Activated CD4-positive, alpha-beta T cell treated with anti-CD3 and anti-CD28 coated beads, Interleukin-2, Interleukin-4, amounts not matched to agents 100 ng/mL and 50 ng/mL, durations not matched to agents 16 hours and 8 hours (primary cell): ENCODE measurements around the gene HPS5.

Experiments
- DNase-seq: peaks from one replicate; pipeline ENCODE4 v3.0.0-alpha.2; 2020; ENCODE audit warnings: low spot score

HPS5 gene

DNA sequence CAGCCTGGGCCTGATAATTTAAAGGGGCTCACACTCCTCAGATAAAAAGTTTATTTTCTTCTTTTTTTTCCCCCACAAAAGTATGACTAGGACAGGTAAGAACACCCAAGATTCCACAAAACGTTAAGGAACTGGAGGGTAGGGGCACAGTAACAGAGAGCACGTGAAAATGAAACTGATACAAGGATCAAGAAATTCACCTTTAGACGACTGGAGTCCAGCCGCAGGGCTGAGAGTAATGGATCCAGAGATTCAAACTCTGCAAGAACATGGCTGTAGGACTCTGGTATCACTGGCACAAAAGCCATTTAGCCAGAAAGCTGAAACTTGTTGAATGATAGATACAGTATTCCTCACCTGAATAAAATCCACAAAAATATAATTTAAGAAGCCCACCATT, 4.4 kb downstream of the HPS5 start:
- no peak for DNase-seq

DNA sequence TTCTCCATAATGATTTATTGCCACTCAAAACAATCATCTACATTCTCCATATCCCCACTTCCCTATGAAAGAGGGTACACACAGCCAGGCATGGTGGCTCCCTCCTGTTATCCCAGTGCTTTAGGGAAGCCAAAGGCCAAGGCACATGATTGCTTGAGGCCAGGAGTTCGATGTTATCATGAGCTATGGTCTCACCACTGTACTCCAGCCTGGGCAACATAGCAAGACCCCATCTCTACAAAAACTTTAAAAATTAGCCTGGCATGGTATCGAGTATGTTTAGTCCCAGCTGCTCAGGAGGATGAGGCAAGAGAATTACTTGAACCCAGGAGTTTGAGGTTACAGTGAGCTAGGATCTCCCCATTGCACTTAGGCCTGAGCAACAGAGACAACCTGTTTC, 6.0 kb downstream of the HPS5 start:
- no peak for DNase-seq

- DNase-seq: no peak
Observed at GRCh38 chr11:18314784-18315523, 7.0 kb downstream of the HPS5 start.

- DNase-seq: no peak
Observed at GRCh38 chr11:18313965-18314763, 7.8 kb downstream of the HPS5 start.

- DNase-seq: no peak
Observed at GRCh38 chr11:18312663-18313420, 9.1 kb downstream of the HPS5 start.

DNA sequence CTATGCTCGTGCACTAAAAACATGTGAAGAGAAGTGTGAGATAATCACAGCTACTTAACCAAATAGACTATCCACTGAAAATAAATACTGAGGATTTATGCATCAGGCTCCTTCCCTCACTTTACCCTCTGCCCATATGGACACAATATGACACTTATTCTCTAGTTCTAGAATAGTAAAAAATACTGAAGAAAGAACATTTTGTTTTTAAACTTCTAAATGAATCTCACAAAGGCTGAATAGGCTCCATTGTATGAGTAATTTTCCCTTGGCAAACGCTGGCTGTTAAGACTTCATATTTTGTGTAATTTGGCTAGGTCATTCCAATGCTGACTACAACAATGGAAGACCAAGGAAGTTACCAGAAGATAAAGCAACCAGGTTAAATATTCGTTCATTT, 9.9 kb downstream of the HPS5 start:
- DNase-seq: no peak

DNA sequence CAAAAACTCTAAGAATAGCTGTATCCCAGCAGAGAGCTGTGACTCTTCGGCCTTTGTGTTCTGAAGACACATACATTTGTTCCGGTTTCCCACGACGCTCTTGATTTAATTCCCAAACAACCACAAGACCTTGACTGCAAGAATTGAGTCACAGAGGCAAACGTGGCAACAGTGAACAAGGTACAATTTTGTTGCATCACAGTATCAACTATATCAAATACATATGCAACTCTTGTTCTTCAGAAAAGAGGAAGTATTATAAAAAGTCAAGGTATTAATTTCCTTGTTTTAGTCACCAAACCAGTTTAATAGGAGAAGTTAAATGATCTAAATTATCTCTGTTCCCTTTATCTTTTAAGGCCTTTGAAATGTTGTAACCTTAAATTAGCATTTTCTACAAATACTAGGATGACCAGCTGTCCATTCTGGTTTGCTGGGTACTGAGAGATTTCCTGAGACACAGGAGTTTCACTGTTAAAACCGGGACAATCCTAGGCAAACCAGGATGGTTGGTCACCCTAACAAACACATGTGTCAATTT, 11.1 kb downstream of the HPS5 start:
- DNase-seq: no peak

DNA sequence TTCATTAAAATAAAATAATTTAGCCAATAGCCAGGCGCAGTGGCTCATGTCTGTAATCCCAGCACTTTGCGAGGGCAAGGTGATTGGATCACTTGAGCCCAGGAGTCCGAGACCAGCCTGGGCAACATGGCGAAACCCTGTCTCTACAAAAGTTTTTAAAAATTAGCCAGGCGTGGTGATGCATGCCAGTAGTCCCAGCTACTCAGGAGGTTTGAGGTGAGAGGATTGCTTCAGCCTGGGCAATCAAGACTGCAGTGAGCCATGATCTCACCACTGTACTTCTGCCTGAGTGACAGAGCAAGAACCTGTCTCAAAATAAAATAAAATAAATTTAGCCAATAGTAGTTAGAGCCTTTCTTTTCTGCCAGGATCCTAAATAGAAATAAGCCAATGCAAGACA, 12.2 kb downstream of the HPS5 start:
- DNase-seq: no peak

DNA sequence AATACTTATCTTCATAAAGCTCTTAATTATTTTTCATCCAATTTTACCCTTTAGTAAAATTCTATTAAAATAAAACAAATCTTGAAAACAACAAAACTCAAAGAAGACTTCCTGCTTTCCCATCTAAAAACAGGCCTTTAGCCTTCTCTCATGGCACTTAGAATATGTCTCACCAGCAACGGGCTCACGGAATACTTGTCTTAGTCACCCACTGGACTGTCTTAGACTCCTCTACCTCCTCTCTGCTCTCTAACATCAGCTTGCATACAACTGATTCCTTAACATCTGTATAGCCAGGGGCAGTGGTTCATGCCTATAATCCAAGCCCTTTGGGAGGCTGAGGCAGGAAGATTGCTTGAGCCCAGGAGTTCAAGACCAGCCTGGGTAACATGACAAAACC, 13.7 kb downstream of the HPS5 start:
- no peak for DNase-seq

DNA sequence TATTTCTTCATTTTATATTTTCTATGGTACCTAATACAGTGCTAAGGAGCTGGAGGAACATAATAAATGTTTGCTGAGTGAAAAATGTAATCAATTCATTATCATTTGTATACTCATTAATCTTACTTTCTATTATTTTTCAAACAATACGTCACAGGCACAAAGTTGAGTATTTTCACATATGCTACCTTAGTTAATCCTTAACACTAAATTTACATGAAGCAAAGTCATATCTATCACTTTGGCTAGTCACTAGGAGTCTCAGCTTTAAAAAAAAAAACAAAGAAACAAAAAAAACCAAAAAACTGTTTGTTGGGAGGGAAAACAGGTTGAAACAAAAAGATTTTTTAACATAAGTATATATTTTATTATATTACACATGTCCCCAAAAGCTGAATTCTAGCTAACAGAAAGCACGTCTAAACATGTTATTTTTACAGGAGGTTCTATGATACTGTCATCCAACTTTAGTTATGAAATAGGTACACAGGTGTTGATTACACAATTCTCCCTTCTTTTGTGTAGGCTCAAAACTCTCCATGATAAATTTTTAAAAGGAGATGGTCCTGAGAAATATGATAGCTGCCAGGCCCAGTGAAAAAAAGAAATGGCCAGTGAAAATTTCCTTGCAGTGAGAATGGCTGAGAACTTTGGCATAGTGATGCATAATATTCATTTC, 14.3 kb downstream of the HPS5 start:
- DNase-seq: no peak

DNA sequence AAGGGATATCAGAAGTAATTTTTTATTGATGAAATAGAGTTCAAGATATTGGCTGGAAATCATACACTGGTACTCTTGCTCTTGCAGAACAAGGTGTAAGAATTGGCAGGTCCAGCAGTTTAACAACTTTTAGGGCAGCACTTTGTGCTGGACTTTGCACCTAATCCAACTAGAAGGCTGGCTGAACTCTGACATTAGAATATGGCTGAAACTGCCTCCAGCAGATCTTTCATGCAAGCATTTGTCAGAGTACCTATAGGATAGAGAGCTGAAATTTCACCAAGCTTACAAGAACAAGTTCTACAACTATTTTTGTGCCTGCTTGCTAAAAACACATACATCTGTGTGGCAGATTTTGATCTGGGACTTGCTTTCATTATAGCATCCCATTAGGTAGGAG, 17.2 kb downstream of the HPS5 start:
- no peak for DNase-seq

DNA sequence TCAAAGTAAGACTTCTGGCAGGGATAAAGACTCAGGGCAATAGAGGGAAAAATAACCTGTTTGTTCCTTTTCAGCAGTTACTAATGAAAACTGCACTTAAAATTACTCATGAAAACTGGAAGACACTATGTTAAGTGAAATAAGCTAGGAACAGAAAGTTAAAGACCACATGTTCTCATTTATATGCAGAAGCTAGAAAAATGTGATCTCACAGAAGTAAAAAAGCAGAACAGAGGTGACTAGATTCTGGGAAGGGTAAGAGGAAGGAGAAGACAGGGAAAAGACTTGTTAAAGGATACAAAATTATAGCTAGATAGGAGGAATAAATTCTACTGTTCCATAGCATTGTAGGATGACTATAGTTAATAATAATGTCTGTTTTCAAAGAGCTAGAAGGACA, 22.2 kb downstream of the HPS5 start:
- no peak for DNase-seq

GRCh38 chr11:18295316-18295715, 26.6 kb downstream of the HPS5 start:
- DNase-seq: no peak

- DNase-seq: peak; percentile 52
Observed at GRCh38 chr11:18294862-18295261, 27.1 kb downstream of the HPS5 start.

GRCh38 chr11:18288911-18289310, 33.0 kb downstream of the HPS5 start:
- no peak for DNase-seq

DNA sequence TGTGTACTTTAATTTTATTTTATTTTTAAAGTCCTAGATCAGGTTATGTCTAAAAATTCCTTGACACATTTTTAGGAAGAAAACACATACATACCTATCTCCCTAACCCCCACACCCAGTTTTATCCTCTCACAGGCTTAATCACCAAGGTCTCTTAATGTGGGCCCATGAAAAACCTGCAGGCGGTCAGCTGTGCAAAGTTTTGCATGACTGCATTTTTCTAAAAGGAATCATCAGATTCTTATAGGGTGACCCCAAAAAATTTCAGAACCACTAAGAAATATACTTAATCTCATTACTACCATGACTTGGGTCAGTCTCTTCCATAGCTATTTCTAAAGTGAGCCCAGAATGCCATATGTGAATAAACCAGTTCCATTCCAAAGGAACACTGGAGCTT, 36.1 kb downstream of the HPS5 start:
- DNase-seq: no peak

- no peak for DNase-seq
Observed at GRCh38 chr11:18282626-18283025, 39.3 kb downstream of the HPS5 start.

- DNase-seq: peak; percentile 27
Observed at GRCh38 chr11:18280438-18281045, 41.4 kb downstream of the HPS5 start.

DNA sequence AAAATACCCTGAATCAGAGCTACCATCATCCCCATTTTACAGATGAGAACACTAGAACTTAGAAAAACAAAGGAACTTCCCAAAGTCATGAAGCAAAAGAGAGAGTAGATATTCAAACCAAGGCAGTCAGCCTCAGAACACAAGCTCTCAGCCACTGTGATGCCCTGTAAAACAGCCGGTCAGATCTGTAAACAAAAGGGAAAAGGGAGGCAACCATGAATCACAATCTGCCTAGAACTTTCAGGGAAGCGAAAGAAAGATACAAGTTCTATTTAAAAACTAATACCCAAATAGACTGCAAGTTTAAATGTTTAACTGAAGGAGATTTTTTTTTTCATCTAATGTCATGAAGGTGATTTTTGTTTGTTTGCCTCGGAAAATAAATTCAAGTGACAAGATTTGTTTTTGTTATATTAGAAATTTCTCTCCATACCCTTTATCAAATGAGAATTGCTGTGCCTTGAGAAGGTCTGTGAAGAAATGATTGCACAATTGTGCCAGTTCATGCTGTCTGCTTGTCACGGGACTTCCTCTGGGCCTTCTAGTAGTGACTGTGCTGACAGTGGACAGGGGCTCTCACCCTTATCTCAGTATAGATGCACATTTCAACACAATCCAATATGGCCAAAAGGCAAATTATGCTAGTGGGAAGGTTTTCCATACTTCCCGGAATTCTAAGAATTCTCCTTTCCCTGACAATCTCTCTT, 44.2 kb downstream of the HPS5 start:
- DNase-seq: no peak

- DNase-seq: no peak
Observed at GRCh38 chr11:18271206-18271605, 50.7 kb downstream of the HPS5 start.

GRCh38 chr11:18270102-18270501, 51.8 kb downstream of the HPS5 start:
- DNase-seq: no peak
